GM18870 (cell line): ENCODE data around the gene SACM1L.
"Not testable (repeated sequence)": the region's sequence is repeated elsewhere in the genome, so short reads cannot be mapped to it uniquely, and the experiment has no call there.

ENCODE experiments used
- ATAC-seq: cut with Tn5 transposase; IDR thresholded peaks from one replicate; pipeline ENCODE4 v1.9.1; 2021; ENCODE audit warnings: moderate library complexity; ENCODE audit not compliant: unreplicated experiment

Gene SACM1L

GRCh38 chr3:45737234-45737633 lies 48.0 kb downstream of the SACM1L start:
- ATAC-seq, result no peak

- ATAC-seq, result no peak
Measured at GRCh38 chr3:45739991-45740390, 50.8 kb downstream of the SACM1L start.

- no peak for ATAC-seq
Measured at GRCh38 chr3:45741247-45741646, 52.1 kb downstream of the SACM1L start.

GRCh38 chr3:45741742-45742460 lies 52.7 kb downstream of the SACM1L start:
- ATAC-seq, result no peak

- no peak for ATAC-seq
Measured at GRCh38 chr3:45742461-45743089, 53.4 kb downstream of the SACM1L start.

GRCh38 chr3:45746165-45746776 lies 57.1 kb downstream of the SACM1L start:
- no peak for ATAC-seq

- no peak for ATAC-seq
Measured at GRCh38 chr3:45746777-45747622, 57.8 kb downstream of the SACM1L start.

- ATAC-seq, result no peak
Measured at GRCh38 chr3:45748068-45748467, 58.9 kb downstream of the SACM1L start.

GRCh38 chr3:45749036-45749600 lies 59.9 kb downstream of the SACM1L start:
- not testable (repeated sequence) for ATAC-seq

GRCh38 chr3:45749880-45750279 lies 60.7 kb downstream of the SACM1L start:
- ATAC-seq, result no peak

- ATAC-seq, result no peak
Measured at GRCh38 chr3:45751537-45752242, 62.5 kb downstream of the SACM1L start.

- ATAC-seq, result no peak
Measured at GRCh38 chr3:45753095-45753494, 63.9 kb downstream of the SACM1L start.

GRCh38 chr3:45754461-45754860 lies 65.3 kb downstream of the SACM1L start:
- ATAC-seq, result no peak

- ATAC-seq, result no peak
Measured at GRCh38 chr3:45756055-45756454, 66.9 kb downstream of the SACM1L start.

- not testable (repeated sequence) for ATAC-seq
Measured at GRCh38 chr3:45757141-45757540, 67.9 kb downstream of the SACM1L start.

- ATAC-seq, result no peak
Measured at GRCh38 chr3:45758871-45759270, 69.7 kb downstream of the SACM1L start.

- ATAC-seq, result no peak
Measured at GRCh38 chr3:45759851-45760250, 70.7 kb downstream of the SACM1L start.

GRCh38 chr3:45760878-45761711 lies 71.9 kb downstream of the SACM1L start:
- ATAC-seq, result no peak

GRCh38 chr3:45761831-45762230 lies 72.6 kb downstream of the SACM1L start:
- no peak for ATAC-seq
